ENCODE data around the gene WFIKKN1.

The WFIKKN1 gene

DNA sequence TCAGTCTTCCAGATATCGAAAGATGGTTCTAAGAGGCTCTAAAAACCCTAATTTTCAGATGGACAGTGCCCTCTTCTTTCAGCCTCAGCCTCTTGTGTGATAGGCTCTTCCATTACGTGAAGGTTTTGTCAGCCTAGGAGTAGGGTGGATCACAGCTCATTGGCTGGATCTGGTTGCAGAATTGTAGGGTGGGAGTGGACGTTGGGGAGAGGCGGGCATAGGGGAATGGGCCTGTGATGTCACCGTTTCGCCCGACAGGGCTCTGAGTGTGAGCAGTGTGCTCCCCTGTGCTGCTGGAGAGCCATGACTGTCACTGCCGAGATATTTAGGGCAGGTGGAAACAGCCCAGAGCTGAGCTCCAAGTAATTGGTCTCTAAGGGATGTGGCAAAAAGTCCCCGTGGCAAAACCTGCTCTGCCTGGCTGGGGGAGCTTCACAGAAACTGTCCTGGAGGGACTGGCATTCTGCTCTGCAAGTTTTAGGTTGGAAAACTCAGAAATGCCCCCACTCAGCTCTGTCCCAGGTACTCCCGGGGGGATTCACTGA is 6.2 kb upstream of the WFIKKN1 start:
- no peak for DNase-seq

DNA sequence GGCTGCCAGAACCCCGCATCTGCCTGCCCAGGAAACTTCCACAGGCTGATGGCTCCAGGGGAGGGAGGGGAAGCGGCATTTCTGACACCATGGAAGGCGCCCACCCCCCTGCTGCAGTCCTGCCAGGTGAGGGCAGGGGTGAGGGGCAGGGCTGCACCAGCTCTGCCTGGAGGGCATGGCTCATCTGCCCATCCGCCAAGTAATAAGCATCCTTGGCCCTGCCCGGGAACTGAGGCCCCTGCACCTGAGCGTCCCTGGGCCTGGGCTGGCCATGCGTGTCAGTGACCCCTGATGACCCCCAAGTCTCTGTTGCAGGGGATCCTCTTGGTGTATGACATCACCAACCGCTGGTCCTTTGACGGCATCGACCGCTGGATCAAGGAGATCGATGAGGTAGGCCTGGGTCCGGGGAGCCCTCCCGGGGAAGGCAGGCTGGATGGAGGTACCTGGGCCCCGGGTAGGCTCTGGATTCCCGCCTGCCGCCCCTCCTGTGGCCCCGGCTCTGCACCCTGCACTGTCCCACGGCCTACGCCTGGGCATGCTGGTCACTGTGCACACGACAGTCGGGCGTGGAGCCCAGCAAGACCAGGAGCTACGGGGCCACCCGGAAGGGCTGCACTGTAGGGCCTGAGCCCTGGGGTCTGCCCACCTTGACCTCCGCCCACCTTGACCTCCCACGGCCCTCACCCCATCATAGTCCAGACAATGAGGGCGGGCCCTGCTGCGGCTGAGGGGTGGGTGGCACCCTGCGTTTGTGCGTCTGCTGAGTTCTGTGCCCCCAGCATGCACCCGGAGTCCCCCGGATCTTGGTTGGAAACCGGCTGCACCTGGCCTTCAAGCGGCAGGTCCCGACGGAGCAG is 5.4 kb upstream of the WFIKKN1 start:
- DNase-seq: no peak

DNA sequence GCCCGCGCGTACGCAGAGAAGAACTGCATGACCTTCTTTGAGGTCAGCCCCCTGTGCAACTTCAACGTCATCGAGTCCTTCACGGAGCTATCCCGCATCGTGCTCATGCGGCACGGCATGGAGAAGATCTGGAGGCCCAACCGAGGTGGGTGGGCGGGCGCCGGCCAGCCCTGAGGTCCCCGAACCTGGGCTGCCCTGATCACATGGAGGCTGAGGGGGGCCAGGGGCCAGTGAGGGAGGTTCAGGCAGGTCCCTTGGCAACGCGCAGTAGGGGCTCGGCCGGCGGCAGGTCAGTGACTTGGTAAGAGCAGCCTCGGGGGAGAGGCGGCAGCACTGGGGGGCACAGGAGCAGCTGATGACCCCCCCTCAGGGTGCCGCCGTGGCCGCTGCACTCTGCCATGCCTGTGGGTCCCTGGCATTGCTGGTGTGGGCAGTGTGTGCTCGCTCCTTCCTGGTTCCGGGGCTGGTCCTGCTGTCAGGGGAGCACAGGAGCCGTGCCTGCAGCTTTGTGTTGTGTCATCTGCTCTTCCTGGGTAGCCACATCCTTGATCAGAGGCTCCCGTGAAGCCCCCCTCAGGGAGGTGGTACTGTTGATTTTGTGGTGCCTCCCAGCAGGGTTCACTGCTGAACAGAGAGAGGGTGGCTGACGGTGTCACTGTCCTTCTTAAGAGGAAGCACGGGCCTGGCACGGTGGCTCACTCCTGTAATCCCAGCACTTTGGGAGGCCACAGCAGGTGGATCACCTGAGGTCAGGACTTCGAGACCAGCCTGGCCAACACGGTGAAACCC is 4.6 kb upstream of the WFIKKN1 start:
- DNase-seq: no peak

DNA sequence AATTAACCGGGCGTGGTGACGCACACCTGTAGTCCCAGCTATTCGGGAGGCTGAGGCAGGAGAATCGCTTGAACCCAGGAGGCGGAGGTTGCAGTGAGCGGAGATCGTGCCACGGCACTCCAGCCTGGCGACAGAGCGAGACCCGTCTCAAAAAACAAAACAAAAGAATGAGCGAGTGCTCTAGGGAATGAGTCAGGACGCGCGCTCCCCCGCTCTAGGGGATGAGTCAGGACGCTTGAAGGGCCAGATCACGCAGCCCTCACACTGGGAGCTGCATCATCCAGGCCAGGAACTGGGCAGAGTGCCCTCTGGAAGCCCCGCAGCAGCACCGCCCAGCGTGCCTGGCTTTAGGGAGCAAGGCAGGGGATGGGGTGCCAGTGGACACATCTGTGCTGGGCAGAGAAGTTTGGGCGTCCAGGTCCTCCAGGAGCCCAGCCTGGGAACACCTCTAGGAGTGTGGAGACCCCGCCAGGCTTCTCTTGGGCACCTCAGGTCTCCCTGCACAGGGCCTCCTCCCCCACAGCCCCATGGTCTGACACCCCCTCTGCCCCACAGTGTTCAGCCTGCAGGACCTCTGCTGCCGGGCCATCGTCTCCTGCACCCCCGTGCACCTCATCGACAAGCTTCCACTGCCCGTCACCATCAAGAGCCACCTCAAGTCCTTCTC is 3.9 kb upstream of the WFIKKN1 start:
- no peak for DNase-seq

DNA sequence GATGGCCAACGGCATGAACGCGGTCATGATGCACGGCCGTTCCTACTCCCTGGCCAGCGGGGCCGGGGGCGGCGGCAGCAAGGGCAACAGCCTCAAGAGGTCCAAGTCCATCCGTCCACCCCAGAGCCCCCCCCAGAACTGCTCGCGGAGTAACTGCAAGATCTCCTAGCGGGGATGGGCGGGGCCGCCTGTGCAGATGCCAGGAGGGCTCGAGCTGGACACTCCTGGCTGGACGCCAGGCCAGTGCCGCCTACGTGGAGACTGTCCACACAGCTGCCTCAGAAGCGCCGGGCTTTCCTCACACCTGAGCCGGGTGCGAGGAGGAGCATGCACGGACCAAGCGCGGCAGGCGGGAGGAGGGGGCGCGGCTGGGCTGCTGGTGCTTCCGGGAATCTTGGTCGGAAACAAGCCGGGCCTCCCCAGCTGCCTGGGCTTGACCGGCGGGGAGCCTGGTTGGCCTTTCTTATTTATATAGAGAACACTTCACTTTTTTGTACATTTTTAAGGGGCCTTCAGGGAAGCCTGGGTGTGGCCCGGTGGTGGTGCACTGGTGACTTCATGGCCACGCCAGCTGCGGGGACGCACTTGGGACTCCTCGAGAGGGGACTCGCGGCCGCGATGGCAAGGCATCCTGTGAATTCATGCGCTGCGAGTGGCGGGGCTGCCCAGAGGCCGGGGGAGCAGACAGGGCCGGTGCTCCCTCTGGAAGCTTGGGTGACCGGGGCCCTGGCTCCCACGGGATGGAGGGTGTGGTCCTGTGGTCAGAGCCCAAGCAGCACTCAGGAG is 3.1 kb upstream of the WFIKKN1 start:
- no peak for DNase-seq

- DNase-seq: no peak
Measured at GRCh38 chr16:628321-629061, 2.3 kb upstream of the WFIKKN1 start.

DNA sequence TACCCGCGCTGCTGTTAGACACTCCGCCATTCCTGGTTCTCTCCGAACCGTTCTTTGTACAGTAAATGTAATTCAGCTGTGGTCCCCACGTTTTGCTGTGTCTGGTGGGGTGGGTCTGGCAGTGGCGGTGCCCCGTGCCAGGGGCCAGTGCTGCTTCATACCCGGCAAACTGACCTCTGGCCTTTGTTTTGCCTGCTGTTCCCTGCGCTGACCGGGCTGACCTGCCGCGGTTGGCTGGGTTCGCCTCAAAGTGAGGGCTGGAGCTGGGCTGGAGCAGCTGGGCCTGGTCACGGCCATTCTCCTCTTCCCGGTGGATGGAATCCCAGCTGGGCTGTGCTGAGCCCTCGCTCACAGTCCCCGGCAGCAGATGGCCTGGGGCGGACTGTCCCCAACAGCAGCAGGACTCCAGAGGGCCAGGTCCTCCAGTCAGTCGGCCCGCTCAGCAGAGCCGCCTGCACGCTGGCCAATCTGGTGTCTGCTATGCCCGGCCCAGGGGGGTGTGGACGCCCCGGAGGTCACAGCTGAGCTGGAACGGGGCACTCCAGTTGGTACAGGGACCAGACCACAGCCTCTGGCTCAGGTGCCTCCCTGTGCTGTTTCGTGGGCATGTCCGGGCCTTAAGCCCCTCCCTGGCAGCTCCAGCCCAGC is 1.5 kb upstream of the WFIKKN1 start:
- no peak for DNase-seq

DNA sequence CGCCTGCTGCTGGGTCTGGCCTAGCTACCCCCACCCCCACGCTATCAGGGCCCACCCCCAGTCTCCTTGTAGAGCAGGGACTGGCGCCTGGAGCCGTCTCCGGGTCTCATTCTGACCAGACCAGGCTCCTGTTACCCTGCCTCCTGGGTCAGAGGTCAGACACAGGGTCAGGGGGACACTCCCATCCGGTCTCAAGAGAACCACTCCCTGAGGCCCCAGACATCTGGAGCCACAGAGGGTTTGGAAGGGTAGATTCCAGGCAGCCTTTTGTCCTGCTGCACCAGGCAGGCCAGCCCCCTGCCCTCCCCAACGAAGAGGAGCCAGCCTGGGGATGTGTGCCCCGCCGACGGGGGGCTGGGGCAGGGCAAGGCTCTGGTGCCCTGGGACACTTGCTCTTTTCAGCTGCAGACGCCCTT is 944 bp upstream of the WFIKKN1 start:
- DNase-seq: no peak

DNA sequence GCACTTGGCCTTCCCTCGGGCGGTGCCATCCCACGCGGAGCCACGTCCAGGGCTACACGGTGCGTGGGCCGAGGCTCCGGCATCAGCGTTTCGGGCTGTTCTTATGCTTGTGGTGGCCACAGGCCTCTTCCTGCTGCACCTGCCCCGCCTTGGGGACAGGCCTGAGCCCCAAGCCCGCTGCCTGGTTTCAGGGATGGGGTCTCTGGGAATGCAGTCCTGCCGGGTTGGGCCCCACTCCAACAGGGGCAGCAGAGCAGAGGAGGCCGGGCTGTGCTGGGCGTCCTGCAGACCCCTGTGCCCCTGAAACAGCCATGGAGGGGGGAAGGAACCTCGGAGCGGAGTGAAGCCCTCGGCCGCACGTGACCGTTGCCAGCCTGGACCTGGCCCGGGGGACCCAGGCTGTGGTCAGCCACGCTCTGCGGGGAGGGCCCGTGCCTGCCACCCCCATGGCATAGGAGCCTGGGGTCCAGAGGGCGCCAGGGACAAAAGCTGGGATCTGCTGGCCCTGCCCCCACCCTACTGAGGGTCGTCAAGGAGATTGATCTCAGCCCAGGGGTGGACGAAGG is 453 bp upstream of the WFIKKN1 start:
- DNase-seq: no peak

DNA sequence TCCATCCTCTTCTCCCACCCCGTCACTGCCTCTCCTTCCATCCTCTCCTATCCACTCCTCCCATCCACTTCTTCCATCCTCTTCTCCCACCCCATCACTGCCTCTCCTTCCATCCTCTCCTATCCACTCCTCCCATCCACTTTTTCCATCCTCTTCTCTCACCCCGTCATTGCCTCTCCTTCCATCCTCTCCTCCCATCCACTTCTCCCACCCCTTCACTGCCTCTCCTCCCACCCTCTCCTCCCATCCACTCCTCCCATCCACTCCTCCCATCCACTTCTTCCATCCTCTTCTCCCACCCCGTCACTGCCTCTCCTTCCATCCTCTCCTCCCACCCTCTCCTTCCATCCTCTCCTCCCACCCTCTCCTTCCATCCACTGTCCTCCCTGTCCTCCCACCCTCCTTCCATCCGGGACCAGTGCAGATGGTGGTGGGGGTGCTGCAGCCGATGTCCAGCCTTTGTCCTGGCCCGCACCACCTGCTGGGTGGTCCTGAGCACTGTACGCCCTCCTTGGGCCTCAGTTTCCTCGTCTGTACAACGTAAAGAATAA is 1.1 kb downstream of the WFIKKN1 start:
- no peak for DNase-seq

GRCh38 chr16:632486-633335 is 1.9 kb downstream of the WFIKKN1 start:
- peak in 1 of 2 experiments; percentile 13 for DNase-seq

DNA sequence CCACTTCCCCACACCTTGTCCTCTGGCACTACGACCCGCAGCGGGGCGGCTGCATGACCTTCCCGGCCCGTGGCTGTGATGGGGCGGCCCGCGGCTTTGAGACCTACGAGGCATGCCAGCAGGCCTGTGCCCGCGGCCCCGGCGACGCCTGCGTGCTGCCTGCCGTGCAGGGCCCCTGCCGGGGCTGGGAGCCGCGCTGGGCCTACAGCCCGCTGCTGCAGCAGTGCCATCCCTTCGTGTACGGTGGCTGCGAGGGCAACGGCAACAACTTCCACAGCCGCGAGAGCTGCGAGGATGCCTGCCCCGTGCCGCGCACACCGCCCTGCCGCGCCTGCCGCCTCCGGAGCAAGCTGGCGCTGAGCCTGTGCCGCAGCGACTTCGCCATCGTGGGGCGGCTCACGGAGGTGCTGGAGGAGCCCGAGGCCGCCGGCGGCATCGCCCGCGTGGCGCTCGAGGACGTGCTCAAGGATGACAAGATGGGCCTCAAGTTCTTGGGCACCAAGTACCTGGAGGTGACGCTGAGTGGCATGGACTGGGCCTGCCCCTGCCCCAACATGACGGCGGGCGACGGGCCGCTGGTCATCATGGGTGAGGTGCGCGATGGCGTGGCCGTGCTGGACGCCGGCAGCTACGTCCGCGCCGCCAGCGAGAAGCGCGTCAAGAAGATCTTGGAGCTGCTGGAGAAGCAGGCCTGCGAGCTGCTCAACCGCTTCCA is 2.7 kb downstream of the WFIKKN1 start:
- no peak for DNase-seq

DNA sequence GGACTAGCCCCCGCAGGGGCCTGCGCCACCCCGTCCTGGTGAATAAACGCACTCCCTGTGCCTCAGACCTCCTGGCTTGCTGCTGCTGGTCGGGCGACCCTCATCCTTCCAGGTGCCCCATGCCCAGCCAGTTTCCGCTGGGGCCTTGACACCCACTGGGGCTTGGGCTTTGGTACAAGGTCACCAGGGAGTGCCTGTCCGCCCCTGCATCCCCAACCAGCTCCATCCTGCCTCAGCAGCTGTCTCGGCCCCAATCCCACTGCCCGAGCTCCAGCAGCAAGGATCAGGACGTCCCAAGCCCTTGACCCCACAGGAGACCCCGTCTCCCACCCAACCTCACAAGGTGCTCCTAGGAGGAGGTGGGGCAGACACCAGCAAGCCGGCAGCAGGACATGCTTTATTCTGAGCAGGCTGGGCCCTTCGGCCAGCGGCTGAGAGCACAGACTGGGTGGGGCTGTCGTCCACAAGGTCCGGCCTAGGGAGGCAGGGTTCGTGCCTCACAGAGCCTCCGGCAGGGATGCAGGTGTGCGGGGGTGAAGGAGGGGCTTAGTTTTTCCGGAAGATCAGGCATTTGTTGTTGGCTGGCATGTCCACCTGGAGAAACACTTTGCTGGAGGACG is 3.4 kb downstream of the WFIKKN1 start:
- DNase-seq: no peak

- no peak for DNase-seq
Measured at GRCh38 chr16:634996-635395, 4.2 kb downstream of the WFIKKN1 start.

- no peak for DNase-seq
Measured at GRCh38 chr16:635573-636205, 4.9 kb downstream of the WFIKKN1 start.

- peak; percentile 93 to 94 for DNase-seq
Measured at GRCh38 chr16:636206-637080, 5.7 kb downstream of the WFIKKN1 start, which contains the start of gene METTL26. Gene METTL26 (minus strand): TSS chr16:636305. CDS start chr16:636290, 15 bp downstream.
